ENCODE results near the gene KLK10. TPM values are rescaled to one million over a fixed set of nuclear protein-coding genes. Genes with fewer than 3 reads are reported as not detected.

Gene KLK10
- total RNA-seq, 1 donor from 2014 or later, result 11.1 TPM

Other genes with a start within 250 kb of the KLK10 start
- gene GPR32, start 249.2 kb downstream of the KLK10 start, total RNA-seq (ENCODE audit: unreplicated experiment), result not detected
- gene ACP4, start 229.3 kb downstream of the KLK10 start, total RNA-seq (ENCODE audit: unreplicated experiment), result not detected
- 2.7 TPM for gene KLK1, start 195.9 kb downstream of the KLK10 start, total RNA-seq (ENCODE audit: unreplicated experiment)
- not detected for gene KLK15, start 186.1 kb downstream of the KLK10 start, total RNA-seq (ENCODE audit: unreplicated experiment)
- not detected for gene KLK3, start 164.8 kb downstream of the KLK10 start, total RNA-seq (ENCODE audit: unreplicated experiment)
- gene KLK2, start 146.3 kb downstream of the KLK10 start, total RNA-seq (ENCODE audit: unreplicated experiment), result not detected
- not detected for gene KLK4, start 108.3 kb downstream of the KLK10 start, total RNA-seq (ENCODE audit: unreplicated experiment)
- gene KLK5, start 66.7 kb downstream of the KLK10 start, total RNA-seq (ENCODE audit: unreplicated experiment), result not detected
- gene KLK6, start 50.1 kb downstream of the KLK10 start, total RNA-seq (ENCODE audit: unreplicated experiment), result 0.67 TPM
- not detected for gene KLK7, start 35.8 kb downstream of the KLK10 start, total RNA-seq (ENCODE audit: unreplicated experiment)
- not detected for gene KLK8, start 18.1 kb downstream of the KLK10 start, total RNA-seq (ENCODE audit: unreplicated experiment)
- gene KLK11, start 6.9 kb upstream of the KLK10 start, total RNA-seq (ENCODE audit: unreplicated experiment), result not detected
- not detected for gene KLK12, start 15.3 kb upstream of the KLK10 start, total RNA-seq (ENCODE audit: unreplicated experiment)
- gene KLK13, start 45.4 kb upstream of the KLK10 start, total RNA-seq (ENCODE audit: unreplicated experiment), result 0.67 TPM
- not detected for gene KLK14, start 63.2 kb upstream of the KLK10 start, total RNA-seq (ENCODE audit: unreplicated experiment)
- gene CTU1, start 88.7 kb upstream of the KLK10 start, total RNA-seq (ENCODE audit: unreplicated experiment), result 5.4 TPM
- gene SIGLEC9, start 105.2 kb upstream of the KLK10 start, total RNA-seq (ENCODE audit: unreplicated experiment), result 0.82 TPM
- gene SIGLEC7, start 122.6 kb upstream of the KLK10 start, total RNA-seq (ENCODE audit: unreplicated experiment), result not detected
- gene CD33, start 205.4 kb upstream of the KLK10 start, total RNA-seq (ENCODE audit: unreplicated experiment), result 21.7 TPM
- gene SIGLECL1, start 231.4 kb upstream of the KLK10 start, total RNA-seq (ENCODE audit: unreplicated experiment), result 2.8 TPM